ENCODE results near the gene CRTC3. TPM values are rescaled to one million over a fixed set of nuclear protein-coding genes. Genes with fewer than 3 reads are reported as not detected.

Gene CRTC3
- total RNA-seq, 1 experiment from 2014 or later, result 45.0 TPM

DNA sequence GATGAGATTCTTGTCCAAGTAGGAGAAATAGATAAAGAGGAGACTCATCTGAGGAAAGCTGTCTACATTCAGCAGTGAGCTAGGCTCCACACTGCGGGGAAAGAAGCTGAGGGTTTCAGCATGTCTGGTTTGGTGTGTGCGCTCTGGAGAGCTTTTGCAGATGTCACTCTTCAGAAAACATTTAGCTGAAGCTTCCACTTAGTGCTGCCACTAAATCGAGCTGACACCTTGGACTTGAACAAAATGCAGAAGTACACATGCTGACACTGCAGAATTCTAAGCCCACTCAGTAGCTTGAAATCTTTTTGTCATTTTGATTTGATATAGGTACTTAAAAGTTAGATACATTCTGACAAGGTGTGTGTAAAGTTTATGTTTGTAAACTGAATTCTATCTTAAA lies 32.3 kb upstream of the CRTC3 start:
- intact Hi-C loops (cut with micrococcal nuclease; ENCODE audit: unreplicated experiment) (no loop called here), in situ Hi-C loops (cut with HindIII; ENCODE audit: low pct_unique_long_range_greater_than_20kb, low sequenced_read_pairs) (no loop called here)

DNA sequence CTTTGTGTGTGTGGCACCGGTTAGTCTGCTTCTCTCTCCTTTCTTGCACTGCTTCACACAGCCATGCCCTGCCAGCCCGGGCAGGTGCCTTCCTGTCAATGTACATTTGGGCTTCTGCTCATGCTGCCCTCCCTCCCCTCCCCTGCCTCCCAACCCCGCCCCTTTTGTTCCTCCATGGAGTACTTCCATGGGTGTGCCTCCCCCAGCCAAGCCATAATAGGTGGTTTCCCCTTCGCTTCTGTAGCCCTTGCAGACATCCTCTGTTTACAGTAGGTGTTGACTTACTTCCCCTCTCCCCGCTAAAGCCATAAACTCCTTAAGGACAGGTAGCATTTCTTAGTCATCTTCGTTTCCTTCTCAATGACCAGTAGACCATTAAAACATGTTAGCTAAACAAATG lies 31.8 kb upstream of the CRTC3 start:
- no peak for DNase-seq (ENCODE audit: low read depth, low spot score)
- ChIA-PET CTCF (interaction anchor here (0.6 kb wide), 2 partner anchors 122 to 174 kb away, joined by 3 to 7 read pairs; no protein-coding TSS in a partner anchor), POLR2A (no interaction called here)
- Histone ChIP-seq H3K9me3 (ENCODE audit: control insufficient read depth, insufficient read depth, low read depth, low read length) (no peaks in the 10 kb centered on the region), H3K27ac (ENCODE audit: low read length) (no peak overlapping the region), H3K4me3 (ENCODE audit: low read depth in 2 of 2, low read length in 2 of 2) (no peak overlapping the region), H3K4me1 (ENCODE audit: control insufficient read depth, insufficient read depth, low read length) (no peaks in the 10 kb centered on the region), H3K27me3 (ENCODE audit: control insufficient read depth, insufficient read depth, low read length) (no peaks in the 10 kb centered on the region), H3K36me3 (ENCODE audit: control insufficient read depth, insufficient read depth, low read length) (peaks cover 63% of the 10 kb centered on the region)
- TF ChIP-seq TCF7L2 (IDR thresholded peaks at IDR 0.05; ENCODE audit: low read depth, low read length) (no peak), POLR2AphosphoS5 (IDR thresholded peaks at IDR 0.05; ENCODE audit: low read depth, low read length) (no peak)
- TF ChIP-seq, protein P1, sequence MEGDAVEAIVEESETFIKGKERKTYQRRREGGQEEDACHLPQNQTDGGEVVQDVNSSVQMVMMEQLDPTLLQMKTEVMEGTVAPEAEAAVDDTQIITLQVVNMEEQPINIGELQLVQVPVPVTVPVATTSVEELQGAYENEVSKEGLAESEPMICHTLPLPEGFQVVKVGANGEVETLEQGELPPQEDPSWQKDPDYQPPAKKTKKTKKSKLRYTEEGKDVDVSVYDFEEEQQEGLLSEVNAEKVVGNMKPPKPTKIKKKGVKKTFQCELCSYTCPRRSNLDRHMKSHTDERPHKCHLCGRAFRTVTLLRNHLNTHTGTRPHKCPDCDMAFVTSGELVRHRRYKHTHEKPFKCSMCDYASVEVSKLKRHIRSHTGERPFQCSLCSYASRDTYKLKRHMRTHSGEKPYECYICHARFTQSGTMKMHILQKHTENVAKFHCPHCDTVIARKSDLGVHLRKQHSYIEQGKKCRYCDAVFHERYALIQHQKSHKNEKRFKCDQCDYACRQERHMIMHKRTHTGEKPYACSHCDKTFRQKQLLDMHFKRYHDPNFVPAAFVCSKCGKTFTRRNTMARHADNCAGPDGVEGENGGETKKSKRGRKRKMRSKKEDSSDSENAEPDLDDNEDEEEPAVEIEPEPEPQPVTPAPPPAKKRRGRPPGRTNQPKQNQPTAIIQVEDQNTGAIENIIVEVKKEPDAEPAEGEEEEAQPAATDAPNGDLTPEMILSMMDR (IDR thresholded peaks at IDR 0.05), result no peak
- no TSS peak for BruUV-seq (replicated peaks)
- no peak for ATAC-seq
- in situ Hi-C loops (cut with HindIII; ENCODE audit: low pct_unique_long_range_greater_than_20kb, low sequenced_read_pairs) (no loop called here), intact Hi-C loops (cut with micrococcal nuclease; ENCODE audit: unreplicated experiment) (no loop called here)

More for the DNA sequence above, 32.3 kb upstream of the CRTC3 start:
- Histone ChIP-seq H3K9me3 (ENCODE audit: control insufficient read depth, insufficient read depth, low read depth, low read length) (no peaks in the 10 kb centered on the region), H3K4me3 (ENCODE audit: low read depth in 2 of 2, low read length in 2 of 2) (no peak overlapping the region), H3K36me3 (ENCODE audit: control insufficient read depth, insufficient read depth, low read length) (peaks cover 66% of the 10 kb centered on the region), H3K27ac (ENCODE audit: low read length) (no peak overlapping the region), H3K27me3 (ENCODE audit: control insufficient read depth, insufficient read depth, low read length) (no peaks in the 10 kb centered on the region), H3K4me1 (ENCODE audit: control insufficient read depth, insufficient read depth, low read length) (no peaks in the 10 kb centered on the region)
- ChIA-PET CTCF (no interaction called here), POLR2A (no interaction called here)
- BruUV-seq (replicated peaks), result no TSS peak
- DNase-seq (ENCODE audit: low read depth, low spot score) (no peak), ATAC-seq (no peak)
- TF ChIP-seq POLR2AphosphoS5 (IDR thresholded peaks at IDR 0.05; ENCODE audit: low read depth, low read length) (no peak), TCF7L2 (IDR thresholded peaks at IDR 0.05; ENCODE audit: low read depth, low read length) (no peak), SIN3A (IDR thresholded peaks at IDR 0.05; ENCODE audit: borderline replicate concordance, insufficient read depth, low read depth, low read length) (no peak)
- TF ChIP-seq, protein P1 (IDR thresholded peaks at IDR 0.05), result no peak
- TF ChIP-seq, protein P2, sequence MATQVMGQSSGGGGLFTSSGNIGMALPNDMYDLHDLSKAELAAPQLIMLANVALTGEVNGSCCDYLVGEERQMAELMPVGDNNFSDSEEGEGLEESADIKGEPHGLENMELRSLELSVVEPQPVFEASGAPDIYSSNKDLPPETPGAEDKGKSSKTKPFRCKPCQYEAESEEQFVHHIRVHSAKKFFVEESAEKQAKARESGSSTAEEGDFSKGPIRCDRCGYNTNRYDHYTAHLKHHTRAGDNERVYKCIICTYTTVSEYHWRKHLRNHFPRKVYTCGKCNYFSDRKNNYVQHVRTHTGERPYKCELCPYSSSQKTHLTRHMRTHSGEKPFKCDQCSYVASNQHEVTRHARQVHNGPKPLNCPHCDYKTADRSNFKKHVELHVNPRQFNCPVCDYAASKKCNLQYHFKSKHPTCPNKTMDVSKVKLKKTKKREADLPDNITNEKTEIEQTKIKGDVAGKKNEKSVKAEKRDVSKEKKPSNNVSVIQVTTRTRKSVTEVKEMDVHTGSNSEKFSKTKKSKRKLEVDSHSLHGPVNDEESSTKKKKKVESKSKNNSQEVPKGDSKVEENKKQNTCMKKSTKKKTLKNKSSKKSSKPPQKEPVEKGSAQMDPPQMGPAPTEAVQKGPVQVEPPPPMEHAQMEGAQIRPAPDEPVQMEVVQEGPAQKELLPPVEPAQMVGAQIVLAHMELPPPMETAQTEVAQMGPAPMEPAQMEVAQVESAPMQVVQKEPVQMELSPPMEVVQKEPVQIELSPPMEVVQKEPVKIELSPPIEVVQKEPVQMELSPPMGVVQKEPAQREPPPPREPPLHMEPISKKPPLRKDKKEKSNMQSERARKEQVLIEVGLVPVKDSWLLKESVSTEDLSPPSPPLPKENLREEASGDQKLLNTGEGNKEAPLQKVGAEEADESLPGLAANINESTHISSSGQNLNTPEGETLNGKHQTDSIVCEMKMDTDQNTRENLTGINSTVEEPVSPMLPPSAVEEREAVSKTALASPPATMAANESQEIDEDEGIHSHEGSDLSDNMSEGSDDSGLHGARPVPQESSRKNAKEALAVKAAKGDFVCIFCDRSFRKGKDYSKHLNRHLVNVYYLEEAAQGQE (IDR thresholded peaks at IDR 0.05; ENCODE audit: insufficient read depth in 1 of 2, low read depth in 2 of 2, low read length in 1 of 2), result no peak

Data from Panc1 (cell line).